SK-N-MC (cell line): ENCODE results near the gene POLD2.

ENCODE experiments used
- EZH2 ChIP-seq: fragments of 200-600 bp; sonication (generic); IDR thresholded peaks from one replicate; pipeline ENCODE4 v1.6.1; 2017; ENCODE audit warnings: antibody characterized with exemption
- POLR2AphosphoS5 ChIP-seq: IDR thresholded peaks from 2 replicates; pipeline ENCODE4 v1.6.1; 2012; ENCODE audit warnings: mild to moderate bottlenecking, low read depth, low read length, borderline replicate concordance

DNA sequence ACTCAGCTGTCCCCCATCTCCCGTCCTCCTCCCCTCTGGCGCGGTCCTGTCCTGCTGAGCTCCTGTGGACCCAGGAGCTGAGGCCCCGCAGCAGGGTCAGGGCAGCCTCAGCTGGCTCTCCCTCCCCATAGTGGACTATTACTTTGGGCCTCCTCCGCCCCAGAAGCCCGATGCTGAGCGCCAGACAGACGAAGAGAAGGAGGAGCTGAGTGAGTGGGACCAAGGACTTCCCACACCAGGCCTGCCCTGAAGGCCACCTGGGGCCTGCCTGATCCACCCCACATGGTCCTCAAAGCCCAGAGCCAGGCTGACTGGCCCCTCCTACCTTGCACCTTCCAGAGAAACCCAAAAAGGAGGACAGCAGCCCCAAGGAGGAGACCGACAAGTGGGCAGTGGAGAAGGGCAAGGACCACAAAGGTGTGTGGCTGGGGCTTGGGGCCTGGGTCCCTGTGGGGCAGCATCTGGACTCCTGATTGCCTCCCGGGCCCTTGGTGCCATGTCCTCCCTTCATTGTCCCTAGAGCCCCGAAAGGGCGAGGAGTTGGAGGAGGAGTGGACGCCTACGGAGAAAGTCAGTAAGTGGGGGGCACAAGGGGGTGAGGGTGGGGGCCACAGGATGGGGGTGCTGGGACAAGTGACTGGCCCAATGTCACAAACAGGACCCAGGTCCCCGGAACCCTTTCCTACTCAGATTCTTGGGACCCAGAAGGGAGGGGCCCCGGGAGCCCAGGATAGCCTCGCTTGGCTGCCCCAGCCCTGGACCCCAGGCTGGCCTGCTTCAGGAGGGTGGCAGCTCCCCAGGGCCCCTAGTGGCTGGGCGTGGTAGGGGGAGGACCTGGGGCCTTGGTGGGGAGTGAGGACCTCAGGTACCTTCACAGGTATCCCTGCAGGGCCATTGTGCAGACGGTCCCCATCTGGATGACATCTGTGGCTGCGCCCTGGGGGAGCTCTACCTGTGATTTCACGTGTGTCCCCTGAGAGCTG, 14.3 kb downstream of the POLD2 start:
- no peak for TF ChIP-seq EZH2
- TF ChIP-seq POLR2AphosphoS5 = no peak
